PFSK-1 (cell line): ENCODE results near the gene GPR25.

ENCODE experiments used
- FOXP2 ChIP-seq: optimal IDR thresholded peaks from 2 replicates; pipeline ENCODE3; 2011; ENCODE audit warnings: borderline replicate concordance, control low read depth, inconsistent platforms; ENCODE audit not compliant: insufficient read depth; ENCODE audit errors: extremely low read length, extremely low read depth
- POLR2AphosphoS5 ChIP-seq: IDR thresholded peaks from 2 replicates; pipeline ENCODE4 v1.6.1; 2012; ENCODE audit warnings: low read depth, mild to moderate bottlenecking, control low read depth, low read length, moderate library complexity
- SIN3A ChIP-seq: IDR thresholded peaks from 2 replicates; pipeline ENCODE4 v1.6.1; 2012; ENCODE audit warnings: mild to moderate bottlenecking, low read length, moderate library complexity, borderline replicate concordance; ENCODE audit not compliant: insufficient read depth
- TAF1 ChIP-seq: IDR thresholded peaks from 2 replicates; pipeline ENCODE4 v1.6.1; 2012; ENCODE audit warnings: low read length, control low read depth, borderline replicate concordance; ENCODE audit not compliant: insufficient read depth
- TF ChIP-seq, protein P1 (sequence below), 2 experiments: IDR thresholded peaks; 2 replicates each; pipeline versions ENCODE4 v1.6.1 to v1.8.0; 2011 to 2012; ENCODE audit warnings: low read depth in 2 of 2, low read length in 2 of 2, control low read depth in 1 of 2, inconsistent platforms in 1 of 2, mild to moderate bottlenecking in 1 of 2, moderate library complexity in 1 of 2; ENCODE audit not compliant: insufficient read depth in 1 of 2

The GPR25 gene

DNA sequence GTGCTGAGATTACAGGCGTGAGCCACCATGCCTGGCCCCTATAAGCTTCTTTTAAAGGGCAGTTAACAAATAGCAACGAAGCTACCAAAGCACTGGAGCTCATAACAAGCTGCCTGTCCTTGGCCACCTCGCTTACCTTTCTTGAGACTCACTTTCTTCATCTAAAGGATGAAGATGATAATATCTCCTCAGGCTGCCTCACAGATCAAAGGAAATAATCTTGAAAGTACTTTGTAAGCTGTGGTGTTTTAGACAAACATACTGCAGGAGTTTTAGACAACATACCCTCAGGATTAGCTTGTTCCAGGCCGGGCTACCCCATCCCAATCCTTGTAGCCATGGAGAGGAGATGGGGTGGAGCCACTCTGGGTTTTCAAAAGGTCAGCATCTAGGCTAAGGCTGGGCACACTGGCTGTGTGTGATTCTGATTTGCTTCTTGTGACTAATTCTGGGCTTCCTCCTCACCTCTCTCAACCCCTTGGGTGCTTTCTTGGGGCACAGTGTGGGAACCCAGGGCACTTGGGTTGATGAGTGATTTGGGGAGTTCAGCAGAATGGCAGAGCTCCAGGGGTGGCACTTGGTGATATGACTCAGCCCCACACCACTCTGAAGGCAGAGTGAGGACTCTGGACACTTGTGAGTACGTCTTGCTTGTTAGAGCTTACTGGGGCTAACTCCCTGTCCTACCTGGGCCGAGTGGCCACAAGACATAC is 5.2 kb downstream of the GPR25 start:
- TF ChIP-seq TAF1 (no peak), POLR2AphosphoS5 (no peak), FOXP2 (no peak), SIN3A (no peak)
- TF ChIP-seq, protein P1, sequence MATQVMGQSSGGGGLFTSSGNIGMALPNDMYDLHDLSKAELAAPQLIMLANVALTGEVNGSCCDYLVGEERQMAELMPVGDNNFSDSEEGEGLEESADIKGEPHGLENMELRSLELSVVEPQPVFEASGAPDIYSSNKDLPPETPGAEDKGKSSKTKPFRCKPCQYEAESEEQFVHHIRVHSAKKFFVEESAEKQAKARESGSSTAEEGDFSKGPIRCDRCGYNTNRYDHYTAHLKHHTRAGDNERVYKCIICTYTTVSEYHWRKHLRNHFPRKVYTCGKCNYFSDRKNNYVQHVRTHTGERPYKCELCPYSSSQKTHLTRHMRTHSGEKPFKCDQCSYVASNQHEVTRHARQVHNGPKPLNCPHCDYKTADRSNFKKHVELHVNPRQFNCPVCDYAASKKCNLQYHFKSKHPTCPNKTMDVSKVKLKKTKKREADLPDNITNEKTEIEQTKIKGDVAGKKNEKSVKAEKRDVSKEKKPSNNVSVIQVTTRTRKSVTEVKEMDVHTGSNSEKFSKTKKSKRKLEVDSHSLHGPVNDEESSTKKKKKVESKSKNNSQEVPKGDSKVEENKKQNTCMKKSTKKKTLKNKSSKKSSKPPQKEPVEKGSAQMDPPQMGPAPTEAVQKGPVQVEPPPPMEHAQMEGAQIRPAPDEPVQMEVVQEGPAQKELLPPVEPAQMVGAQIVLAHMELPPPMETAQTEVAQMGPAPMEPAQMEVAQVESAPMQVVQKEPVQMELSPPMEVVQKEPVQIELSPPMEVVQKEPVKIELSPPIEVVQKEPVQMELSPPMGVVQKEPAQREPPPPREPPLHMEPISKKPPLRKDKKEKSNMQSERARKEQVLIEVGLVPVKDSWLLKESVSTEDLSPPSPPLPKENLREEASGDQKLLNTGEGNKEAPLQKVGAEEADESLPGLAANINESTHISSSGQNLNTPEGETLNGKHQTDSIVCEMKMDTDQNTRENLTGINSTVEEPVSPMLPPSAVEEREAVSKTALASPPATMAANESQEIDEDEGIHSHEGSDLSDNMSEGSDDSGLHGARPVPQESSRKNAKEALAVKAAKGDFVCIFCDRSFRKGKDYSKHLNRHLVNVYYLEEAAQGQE (IDR thresholded peaks at IDR 0.05; ENCODE audit: insufficient read depth in 1 of 2, low read depth in 2 of 2, low read length in 2 of 2): no peak

DNA sequence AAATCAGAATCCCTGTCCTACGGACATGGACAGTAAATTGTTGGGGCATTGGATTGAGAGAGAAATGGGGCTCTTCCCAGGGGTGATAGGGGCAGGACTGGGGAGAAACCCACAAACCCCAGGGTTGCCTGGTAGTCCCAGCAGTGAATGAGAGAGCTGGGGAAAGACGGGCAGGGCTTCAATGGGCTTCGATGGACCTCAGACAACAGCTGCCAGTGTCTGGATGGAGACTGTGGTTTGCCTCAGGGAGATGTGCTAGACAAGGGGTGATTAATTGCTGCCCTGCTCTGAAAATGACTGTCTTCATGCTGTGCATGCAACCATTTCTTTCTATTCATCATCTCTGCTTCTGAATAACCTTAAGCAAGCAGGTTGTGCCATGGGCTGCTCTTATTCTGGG is 7.4 kb downstream of the GPR25 start:
- no peak for TF ChIP-seq FOXP2
- TF ChIP-seq TAF1: no peak
- TF ChIP-seq, protein P1 (IDR thresholded peaks at IDR 0.05; ENCODE audit: insufficient read depth in 1 of 2, low read depth in 2 of 2, low read length in 2 of 2): no peak
- no peak for TF ChIP-seq SIN3A

DNA sequence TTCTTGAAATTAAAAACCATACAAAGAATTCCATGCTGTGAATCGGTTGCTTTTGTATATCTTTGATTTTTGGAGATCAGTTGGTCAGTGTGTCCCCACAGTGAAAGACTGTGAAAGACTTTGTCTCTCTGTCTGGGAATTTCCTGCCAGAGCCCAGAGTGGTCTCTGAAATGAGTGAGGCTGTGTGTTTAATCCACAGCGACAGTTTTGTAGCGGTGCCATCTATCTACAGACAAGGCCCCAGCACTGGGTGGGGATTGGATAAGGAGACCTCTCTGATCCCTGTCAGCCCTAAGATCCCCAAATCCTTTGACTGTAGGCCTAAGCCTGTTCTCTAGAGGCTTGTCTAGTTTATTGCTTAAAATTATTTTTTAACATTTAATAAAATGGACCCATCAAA is 10.3 kb downstream of the GPR25 start:
- TF ChIP-seq TAF1 (no peak), SIN3A (no peak)

DNA sequence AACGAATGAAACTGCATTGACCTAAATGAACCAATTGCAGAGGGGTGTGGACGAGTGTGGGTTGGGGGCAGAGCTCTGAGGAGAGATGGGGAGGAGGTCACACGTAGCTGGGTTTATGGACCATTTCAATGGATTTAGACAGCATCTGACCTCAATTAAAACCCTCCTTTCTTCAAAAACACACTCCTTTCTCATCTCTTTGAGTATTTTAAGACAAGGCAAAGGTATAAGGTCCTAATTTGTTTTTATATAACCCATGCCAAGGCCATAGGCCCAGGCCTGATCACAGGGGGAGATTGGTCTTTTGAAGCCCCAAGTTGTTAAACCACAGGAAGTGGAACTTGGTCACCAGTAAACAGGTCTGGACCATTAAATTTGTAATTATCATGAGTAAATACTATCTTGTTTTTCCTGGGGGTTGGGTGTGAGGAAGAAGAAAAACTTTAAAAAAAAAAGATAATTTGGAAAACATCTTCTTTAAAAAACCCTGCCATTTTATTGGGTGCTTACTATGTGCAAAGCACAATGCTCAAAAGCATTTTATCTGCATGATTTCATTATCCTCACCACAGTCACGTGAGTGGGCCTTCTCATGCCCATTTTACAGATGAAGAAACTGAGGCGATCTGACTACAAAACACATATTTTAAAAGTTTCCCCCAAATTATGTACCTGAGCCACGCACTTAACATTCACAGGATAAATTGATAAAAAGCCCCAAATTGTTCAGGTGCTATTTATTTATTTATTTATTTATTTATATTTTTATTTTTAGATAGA is 13.0 kb downstream of the GPR25 start:
- TF ChIP-seq, protein P1 (IDR thresholded peaks at IDR 0.05; ENCODE audit: insufficient read depth in 1 of 2, low read depth in 2 of 2, low read length in 2 of 2): no peak
- TF ChIP-seq FOXP2 (no peak), TAF1 (no peak), POLR2AphosphoS5 (no peak)

DNA sequence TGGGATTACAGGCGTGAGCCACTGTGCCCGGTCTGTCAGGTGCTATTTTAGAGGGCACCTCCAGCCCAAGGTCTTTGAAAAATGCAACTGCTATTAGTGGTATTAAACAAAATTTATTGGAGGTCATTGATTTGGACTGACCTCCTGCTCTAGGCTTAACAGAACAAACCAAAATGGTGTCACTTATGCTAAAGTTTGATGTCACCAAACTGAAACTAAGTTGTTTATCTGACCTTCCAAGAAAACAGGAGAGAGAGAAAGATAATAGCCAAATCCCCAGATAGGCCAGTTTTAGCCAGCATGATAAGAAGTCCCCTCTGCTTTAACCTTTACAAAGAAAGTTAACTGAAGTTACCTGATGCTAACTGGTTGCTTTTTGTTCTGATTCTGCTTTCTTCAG is 13.8 kb downstream of the GPR25 start:
- TF ChIP-seq FOXP2: no peak
- TF ChIP-seq POLR2AphosphoS5: no peak
- TF ChIP-seq, protein P1 (IDR thresholded peaks at IDR 0.05; ENCODE audit: insufficient read depth in 1 of 2, low read depth in 2 of 2, low read length in 2 of 2): no peak
